Measurements from ENCODE around the gene RIMOC1.
A peak's percentile ranks its signal among the peaks of the same experiment; 100 is the strongest.
"Not testable (repeated sequence)": the region's sequence is repeated elsewhere in the genome, so short reads cannot be mapped to it uniquely, and the experiment has no call there.

RIMOC1 gene

GRCh38 chr5:41891066-41891707 lies 13.0 kb upstream of the RIMOC1 start:
- DNase-seq: peak; percentile 59

DNA sequence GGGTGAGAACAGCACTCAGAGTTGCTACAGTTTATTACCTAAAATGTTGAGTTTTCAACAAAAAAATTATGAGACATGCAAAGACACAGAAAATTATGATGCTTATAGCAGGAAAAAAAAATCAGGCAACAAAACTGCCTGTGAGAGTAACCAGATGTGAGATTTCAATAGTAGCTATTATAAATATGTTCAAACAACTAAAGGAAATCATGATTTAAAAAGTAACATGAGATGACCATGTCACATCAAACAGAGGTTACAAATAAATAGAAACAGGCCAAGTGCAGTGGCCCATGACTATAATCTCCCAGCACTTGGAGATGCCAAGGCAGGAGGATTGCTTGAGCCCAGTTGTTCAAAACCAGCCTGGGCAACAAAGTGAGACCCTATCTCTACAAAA lies 12.1 kb upstream of the RIMOC1 start:
- no peak for DNase-seq

GRCh38 chr5:41893074-41893851 lies 10.9 kb upstream of the RIMOC1 start:
- no peak for DNase-seq

GRCh38 chr5:41896230-41896629 lies 7.9 kb upstream of the RIMOC1 start:
- no peak for DNase-seq

- DNase-seq: no peak
These were observed 707 bp upstream of the RIMOC1 start for GRCh38 chr5:41903382-41903891.

GRCh38 chr5:41906151-41906550 lies 2.0 kb downstream of the RIMOC1 start:
- DNase-seq: no peak

DNA sequence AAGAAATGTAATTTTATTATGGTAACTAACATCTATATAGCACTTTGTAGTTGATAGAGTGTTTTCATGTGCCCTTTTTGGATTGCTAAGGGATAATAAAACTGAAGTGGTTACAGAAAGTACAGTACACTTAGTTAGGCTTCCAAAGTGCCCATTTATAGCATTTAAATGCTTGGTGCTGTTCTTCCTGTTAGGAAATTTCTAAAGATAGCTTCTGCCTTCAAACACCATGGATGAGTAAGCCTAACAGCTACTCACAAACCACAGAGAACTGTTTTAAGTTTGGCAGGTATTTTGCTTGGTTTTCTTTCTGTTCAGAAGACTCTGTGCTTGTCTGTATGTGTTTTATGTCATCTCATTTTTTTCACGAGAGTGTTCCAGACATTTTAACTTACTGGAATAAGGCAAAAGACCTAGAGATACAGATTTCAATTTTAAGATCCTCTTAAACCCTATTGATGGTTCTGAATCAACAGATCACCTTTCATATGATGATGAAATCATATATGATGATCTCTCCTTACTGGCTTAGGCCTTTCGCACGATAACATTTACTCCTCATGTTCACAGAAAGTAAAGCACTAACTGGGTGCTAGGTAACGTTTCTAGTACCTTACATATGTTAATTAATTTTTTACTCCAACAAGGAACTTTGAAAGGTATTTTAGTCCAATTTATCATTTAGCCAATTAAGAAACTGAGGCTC lies 4.4 kb downstream of the RIMOC1 start:
- DNase-seq: peak; percentile 16

DNA sequence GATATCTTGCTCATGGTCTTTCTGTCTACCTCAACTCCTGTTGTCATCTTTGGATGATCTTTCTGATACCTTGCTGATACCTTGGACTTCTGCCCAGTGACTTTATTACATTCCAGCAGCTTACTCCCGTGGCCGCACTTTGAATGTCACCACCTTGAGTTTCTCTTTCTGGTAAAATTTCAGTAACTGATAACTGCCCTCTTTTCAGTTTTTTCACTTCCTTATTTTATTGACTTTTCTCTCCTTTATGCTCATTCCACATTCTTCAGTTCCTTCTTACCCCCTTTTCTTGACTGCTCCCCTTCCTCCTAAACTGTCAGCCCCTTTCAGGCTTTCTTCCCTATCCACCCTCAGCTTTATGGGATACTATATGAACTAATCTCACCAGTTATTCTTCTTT lies 14.0 kb downstream of the RIMOC1 start:
- DNase-seq: no peak

DNA sequence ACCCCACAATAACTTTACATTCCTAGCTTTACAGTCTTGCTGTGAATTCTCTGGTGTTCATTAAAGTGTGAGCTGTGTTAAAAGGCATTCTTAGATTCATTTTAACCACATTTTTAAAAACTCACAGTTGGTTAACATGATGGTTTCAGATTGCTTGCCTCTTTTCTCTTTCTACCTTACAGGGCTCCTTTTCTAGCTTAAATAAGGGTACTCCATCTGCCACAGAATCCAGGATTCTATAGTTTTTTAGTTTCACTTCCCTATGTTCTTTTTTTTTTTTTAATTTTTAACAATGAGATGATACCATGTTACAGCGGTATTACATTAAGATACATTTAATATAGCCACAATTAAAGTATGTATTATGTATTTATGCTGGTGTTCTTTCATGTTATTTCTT lies 17.0 kb downstream of the RIMOC1 start:
- DNase-seq: no peak

DNA sequence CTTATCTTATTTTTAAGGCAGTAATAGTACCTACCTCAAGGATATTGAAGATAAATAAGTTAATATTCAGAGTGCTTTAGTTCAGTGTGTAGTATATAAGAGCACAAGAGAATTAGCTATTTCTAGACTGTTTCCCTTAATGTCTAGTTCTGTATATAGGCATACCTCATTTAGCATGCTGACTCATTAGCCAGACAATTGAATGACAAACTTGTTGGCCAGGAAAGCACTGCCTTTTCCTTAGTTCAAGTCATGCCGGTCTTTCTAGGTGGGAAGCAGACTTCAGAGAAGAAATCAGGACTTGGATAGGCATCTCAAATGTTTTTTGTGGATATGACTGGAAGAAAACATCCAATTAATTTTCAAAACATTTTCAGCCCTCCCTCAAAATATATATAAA lies 17.7 kb downstream of the RIMOC1 start:
- DNase-seq: no peak

GRCh38 chr5:41924526-41924871 lies 20.4 kb downstream of the RIMOC1 start:
- DNase-seq: no peak

DNA sequence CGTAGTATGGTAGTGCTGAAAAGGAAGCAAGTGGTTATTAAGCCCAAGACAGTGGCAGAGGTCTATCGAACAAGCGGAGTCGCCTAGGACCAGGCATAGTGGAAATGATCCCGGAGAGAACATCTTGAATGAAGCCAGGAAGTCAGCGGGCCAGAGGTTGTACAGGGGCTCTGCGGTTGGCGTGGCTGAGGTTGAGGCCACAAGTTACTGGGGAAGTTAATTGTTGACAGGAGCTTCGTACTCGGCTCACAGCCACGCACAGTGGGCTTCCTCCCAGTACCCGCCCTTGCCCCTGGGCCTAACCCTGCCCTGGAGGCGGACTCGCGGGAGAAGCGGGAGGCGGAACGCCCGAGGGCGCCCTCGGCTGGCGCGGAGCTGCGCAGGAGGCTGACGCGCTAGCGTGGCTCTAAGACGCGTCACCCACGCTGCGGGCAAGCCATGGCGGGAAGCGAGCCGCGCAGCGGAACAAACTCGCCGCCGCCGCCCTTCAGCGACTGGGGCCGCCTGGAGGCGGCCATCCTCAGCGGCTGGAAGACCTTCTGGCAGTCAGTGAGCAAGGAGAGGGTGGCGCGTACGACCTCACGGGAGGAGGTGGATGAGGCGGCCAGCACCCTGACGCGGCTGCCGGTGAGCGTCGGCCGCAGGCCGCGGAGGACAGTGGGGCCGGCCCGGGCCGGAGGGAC lies 20.9 kb downstream of the RIMOC1 start, which contains the start of gene FBXO4:
FBXO4 (plus strand) TSS at position 410 of the 683 bp plus-strand sequence; CDS start at position 439, 29 bp downstream.
- DNase-seq: peak; percentile 86

DNA sequence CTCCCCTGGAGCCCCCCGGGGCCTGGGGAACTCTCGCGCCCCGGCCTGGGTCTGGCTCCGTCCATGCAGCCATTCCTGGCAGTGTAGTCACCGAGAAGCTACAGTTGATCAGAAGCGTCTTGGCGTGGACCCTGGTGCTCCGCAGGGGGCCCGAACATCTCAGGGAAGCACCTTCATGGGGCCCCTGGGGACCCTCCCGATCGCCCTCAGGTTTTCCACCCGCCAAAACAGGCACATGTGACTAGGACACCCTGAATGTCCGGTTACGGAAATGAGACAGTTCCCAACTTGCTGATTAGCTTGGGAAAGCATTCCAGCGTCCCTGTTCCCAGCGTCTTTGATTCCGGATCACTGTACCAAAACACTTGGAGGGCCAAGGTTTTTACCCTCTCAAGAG lies 21.4 kb downstream of the RIMOC1 start:
- no peak for DNase-seq

- DNase-seq: no peak
These were observed 23.5 kb downstream of the RIMOC1 start for GRCh38 chr5:41927604-41928003.

- DNase-seq: no peak
These were observed 24.9 kb downstream of the RIMOC1 start for GRCh38 chr5:41929035-41929434.

- no peak for DNase-seq
These were observed 28.6 kb downstream of the RIMOC1 start for GRCh38 chr5:41932770-41933169.

DNA sequence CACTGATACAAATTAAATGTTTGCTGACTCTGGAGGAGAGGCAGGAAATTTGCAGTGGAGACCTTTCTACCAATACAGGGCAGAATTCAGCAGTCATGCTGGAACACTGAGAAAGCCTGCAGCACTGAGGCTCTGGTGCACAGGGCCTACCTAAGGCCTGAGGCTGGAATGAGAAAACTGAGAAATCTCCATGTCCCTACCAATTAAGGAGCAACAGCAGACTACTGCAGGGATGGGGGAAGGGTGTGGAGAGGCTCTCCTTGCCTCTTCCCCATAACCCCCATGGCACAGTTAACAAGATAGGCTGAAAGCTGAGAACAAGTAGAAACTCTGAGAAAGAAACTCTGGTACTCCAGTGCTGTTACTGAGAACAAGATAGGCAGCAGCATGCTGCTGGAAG lies 31.4 kb downstream of the RIMOC1 start:
- no peak for DNase-seq

DNA sequence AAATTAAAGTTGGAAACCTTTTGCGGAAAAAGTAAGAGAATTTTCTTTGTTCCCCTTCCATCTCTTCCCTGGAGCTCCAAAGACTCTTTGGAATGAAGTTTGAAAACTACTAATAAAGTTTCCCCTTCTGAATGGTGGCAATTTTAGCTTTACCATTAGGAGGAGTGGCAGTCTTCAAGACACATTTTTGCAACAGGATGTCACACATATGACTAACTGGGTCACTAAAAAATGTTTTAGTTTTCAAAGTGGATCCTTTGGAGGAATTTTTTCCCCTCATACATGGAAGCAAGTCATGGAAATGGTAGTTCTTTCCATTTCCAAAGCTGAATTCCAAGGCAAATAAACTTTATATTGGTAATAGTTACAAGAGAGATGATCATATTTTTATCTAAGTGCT lies 36.5 kb downstream of the RIMOC1 start:
- DNase-seq: no peak

DNA sequence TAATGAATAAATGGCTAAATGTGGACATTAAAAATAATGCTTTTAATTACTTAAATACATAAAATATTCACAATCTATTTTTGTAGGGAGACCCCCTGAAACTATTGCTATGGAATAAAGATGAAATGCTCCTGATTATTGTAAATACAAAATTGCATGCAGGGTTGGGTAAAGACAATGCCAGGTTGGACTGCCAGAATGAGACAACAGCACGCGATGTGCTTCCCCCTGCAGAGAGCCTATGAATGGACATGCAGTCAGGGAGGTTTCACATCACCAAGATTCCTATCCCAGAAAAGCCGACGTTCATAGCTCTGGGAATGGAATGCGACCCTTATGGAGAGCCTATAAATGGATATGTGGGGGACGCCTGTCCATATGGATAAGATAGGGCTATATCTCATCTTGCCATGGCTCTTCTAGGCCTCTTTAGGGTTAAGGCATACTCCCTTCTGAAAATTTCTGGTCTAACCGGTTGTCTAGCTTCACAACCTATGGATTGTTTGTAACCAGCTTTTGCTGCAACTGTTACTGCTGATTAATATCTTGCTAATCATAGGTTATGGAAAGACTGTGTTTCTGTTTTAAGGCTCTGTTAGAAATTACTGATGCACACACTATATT lies 41.3 kb downstream of the RIMOC1 start:
- not testable (repeated sequence) for DNase-seq

DNA sequence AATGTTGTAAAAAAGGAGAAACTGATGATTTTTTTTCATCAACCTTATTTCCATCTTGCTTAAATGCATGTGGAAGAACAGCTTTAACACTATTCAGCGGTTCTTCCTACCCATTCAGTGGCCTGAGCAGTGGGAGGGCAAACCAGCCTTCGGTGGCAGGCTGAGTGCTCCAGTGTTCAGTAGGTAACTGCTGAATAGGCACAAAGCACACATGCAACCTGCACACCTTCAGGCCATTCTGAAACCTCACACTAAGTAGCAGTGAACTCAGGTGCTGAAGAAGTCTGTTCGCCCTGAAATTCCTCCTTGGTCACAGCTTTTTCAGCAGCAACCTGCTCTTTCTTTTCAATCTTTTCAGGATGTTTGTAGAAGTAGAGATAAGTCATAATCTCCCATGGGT lies 47.1 kb downstream of the RIMOC1 start:
- no peak for DNase-seq

All from NCI-H226 (cell line).